ENCODE data around the gene CCDC138. TPM values are rescaled to one million over a fixed set of nuclear protein-coding genes. Genes with fewer than 3 reads are reported as not detected.

Gene CCDC138
- total RNA-seq, 4 donors from 2014 or later, result 5.9 to 8.7 (median 6.5) TPM

DNA sequence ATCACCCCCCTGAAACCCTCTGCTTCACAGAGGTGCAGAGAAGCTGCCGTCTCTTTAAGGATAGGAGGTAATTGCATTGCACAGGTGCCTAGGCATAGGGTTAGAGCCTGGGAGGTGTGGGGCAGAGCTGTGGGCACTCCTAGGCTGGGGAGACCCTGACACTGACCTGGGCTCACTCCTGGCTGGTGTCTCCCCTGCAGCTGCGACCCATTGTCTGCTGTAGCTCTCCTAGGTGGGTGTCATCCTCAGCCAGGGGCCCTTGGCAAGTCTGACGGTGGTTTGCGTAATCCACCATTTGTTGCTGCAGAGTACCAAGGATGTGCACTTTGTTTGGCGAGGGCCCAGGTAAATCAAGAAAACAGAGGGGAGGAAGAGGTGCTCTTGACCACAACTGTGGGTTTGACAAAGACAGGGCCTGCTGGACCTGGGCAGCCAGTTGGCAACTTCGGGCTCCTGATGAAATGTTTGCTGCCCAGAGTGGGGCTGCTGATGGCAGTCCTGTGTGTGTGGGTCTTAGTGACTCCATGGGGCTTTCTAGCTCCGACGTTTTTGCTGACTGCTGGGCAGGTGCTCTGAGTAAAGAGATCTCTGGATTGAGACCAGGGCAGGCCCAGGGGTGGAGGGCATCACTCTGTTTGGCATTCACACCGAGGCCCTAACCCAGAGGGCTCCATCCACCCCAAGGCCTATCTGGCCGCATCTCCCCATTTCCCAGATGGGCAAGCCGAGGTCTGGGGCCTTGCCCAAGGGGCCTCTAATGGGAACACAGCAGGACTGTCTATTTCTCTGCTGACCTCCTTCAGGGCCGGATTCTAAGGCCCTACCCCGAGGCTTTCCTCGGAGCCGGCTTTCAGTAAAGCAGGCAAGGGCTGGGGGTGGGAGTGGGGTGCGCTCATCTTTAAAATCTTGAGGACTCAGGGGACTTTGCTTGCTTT is 134.8 kb downstream of the CCDC138 start:
- TF ChIP-seq, protein P1, sequence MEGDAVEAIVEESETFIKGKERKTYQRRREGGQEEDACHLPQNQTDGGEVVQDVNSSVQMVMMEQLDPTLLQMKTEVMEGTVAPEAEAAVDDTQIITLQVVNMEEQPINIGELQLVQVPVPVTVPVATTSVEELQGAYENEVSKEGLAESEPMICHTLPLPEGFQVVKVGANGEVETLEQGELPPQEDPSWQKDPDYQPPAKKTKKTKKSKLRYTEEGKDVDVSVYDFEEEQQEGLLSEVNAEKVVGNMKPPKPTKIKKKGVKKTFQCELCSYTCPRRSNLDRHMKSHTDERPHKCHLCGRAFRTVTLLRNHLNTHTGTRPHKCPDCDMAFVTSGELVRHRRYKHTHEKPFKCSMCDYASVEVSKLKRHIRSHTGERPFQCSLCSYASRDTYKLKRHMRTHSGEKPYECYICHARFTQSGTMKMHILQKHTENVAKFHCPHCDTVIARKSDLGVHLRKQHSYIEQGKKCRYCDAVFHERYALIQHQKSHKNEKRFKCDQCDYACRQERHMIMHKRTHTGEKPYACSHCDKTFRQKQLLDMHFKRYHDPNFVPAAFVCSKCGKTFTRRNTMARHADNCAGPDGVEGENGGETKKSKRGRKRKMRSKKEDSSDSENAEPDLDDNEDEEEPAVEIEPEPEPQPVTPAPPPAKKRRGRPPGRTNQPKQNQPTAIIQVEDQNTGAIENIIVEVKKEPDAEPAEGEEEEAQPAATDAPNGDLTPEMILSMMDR (IDR thresholded peaks at IDR 0.05), result no peak
- TF ChIP-seq POLR2A (IDR thresholded peaks at IDR 0.05) (no peak), EP300 (IDR thresholded peaks at IDR 0.05) (no peak)
- DNase-seq (ENCODE audit: low spot score in 2 of 2), result no peak
- no peak overlapping the region for H3K27ac ChIP-seq
- 86 to 88% methylated on average over 14 to 16 of the region's 16 CpGs for WGBS, 2 donors
- H3K4me1 ChIP-seq, result no peaks in the 10 kb centered on the region
- H3K4me3 ChIP-seq, result no peak overlapping the region
- H3K27me3 ChIP-seq, result no peaks in the 10 kb centered on the region
- H3K9me3 ChIP-seq, result no peaks in the 10 kb centered on the region
- H3K36me3 ChIP-seq, result no peaks in the 10 kb centered on the region

DNA sequence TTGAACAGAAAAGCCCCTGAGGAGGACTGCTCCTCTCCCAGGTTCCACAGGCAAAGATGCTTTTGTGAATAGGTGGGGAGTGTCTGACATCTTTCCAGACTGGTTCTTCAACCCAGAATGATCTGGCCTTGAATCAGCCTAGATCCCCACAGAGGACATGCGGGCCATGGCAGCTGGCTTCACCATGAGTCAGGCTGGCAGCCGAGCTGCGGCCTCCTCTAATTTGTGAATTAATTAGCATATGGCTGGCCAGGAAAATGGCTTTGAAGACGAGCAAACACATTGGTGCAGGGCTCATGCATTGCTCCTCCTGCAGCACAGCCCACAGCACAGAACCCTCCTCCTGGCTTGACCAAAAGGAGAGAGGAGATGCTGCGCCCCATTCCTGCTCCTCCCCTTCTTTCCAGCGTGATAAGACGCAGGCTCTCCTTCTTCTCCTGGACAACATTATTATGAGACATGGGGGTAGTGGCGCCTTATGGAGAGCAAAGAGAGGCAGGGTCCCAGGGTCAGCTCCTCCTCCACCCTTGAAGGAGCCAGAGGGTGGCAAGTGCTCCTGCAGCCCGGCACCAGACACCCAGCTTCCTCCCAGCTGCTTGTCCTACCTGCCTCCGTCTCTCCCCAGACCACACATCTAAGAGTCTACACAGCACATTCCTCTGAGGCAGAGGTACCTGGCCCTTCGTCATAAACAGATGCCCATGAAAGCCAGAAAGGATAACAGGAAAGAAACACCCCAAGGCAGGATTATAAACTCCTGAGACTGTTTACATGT is 135.8 kb downstream of the CCDC138 start:
- 67 to 75% methylated on average over 8 to 11 of the region's 11 CpGs for WGBS, 2 donors
- TF ChIP-seq, protein P1 (IDR thresholded peaks at IDR 0.05), result no peak
- TF ChIP-seq POLR2A (IDR thresholded peaks at IDR 0.05) (no peak), EP300 (IDR thresholded peaks at IDR 0.05) (no peak)
- Histone ChIP-seq H3K36me3 (no peaks in the 10 kb centered on the region), H3K4me1 (no peaks in the 10 kb centered on the region), H3K27ac (no peak overlapping the region), H3K27me3 (no peaks in the 10 kb centered on the region), H3K4me3 (no peak overlapping the region), H3K9me3 (no peaks in the 10 kb centered on the region)
- no peak for DNase-seq (ENCODE audit: low spot score in 2 of 2)

DNA sequence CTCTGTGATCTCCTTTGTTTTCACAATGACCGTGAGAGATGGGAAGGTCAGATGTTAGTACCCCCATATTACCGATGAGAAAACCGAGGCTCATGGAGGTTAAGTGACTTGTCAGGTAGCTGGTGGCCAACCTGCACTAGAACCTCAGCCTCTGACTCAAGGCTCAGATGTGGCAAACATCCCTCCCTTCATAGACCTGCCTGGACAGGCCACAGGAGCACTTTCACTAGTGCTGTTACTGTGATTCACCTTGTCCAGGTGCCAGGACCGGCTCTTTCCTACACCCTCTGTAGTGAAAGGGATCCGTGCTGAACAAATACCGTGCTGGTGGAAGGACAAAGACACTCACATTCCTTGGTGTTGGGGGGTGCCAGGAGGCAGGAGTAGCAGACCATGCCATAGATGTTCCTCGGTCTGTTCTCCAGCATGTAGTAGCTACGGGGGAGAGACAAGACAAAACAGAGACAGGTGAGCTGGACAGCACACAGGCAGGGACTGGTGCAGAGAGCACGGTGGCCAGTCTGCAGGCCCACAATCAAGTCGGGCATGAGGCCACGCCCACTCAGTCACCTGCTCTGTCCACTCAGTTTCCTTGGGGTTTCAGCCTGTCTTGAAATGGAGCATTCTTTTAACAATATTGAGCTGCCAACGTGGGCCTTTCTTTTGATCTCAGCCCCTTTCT is 136.6 kb downstream of the CCDC138 start:
- no peak for DNase-seq (ENCODE audit: low spot score in 2 of 2)
- Histone ChIP-seq H3K36me3 (no peaks in the 10 kb centered on the region), H3K9me3 (no peaks in the 10 kb centered on the region), H3K27me3 (no peaks in the 10 kb centered on the region), H3K27ac (no peak overlapping the region), H3K4me3 (no peak overlapping the region), H3K4me1 (no peaks in the 10 kb centered on the region)
- WGBS, 2 donors, result 73 to 81% methylated on average over 12 of the region's 12 CpGs
- TF ChIP-seq EP300 (IDR thresholded peaks at IDR 0.05), result no peak
- TF ChIP-seq, protein P1 (IDR thresholded peaks at IDR 0.05), result no peak
- no peak for TF ChIP-seq POLR2A (IDR thresholded peaks at IDR 0.05)

DNA sequence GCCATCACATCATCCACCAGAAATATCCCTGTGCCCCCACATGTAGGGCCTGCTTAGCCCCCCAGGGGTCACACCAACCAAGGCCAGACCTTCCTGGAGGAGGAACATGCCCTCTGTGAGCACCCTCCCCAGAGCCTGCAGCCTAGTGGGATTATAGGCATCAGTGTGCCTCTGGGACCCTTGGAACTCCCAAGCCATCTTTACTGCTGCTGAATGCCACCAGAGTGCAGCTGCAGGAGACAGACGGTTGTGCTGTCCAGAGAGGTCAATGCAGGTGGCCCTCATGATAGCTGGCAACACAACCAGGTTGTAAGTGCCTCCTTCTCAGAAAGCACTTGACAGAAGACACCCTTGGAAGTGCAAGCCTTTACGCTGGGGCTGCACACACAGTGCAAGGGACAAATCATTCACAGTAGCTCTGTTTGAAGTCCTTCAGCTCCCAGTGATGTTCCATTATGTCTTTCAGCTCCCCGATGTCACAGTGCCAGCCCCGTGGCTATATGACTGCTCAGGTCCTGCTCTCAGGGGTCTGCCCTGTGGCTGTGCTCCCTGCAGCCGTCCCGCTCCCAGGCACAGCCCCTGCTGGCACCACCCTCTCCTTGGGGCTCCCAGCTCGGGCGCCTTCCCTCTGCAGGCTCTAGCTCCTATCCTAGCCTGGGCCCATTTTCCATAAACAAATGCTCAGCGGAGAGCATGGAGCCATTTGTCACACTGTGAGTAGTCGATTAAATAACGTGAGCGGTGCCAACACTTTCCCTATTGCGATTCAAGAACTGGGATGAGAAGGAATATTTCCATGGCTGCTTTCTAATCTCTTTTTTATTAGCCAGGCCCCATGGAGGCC is 137.4 kb downstream of the CCDC138 start:
- no peaks in the 10 kb centered on the region for H3K4me1 ChIP-seq
- no peak overlapping the region for H3K4me3 ChIP-seq
- H3K9me3 ChIP-seq, result no peaks in the 10 kb centered on the region
- 82 to 85% methylated on average over 11 to 12 of the region's 13 CpGs for WGBS, 2 donors
- TF ChIP-seq POLR2A (IDR thresholded peaks at IDR 0.05), result no peak
- TF ChIP-seq, protein P1 (IDR thresholded peaks at IDR 0.05), result no peak
- no peak for TF ChIP-seq EP300 (IDR thresholded peaks at IDR 0.05)
- no peaks in the 10 kb centered on the region for H3K36me3 ChIP-seq
- no peak overlapping the region for H3K27ac ChIP-seq
- H3K27me3 ChIP-seq, result no peaks in the 10 kb centered on the region
- no peak for DNase-seq (ENCODE audit: low spot score in 2 of 2)
